ENCODE results near the gene SLC17A4. TPM values are rescaled to one million over a fixed set of nuclear protein-coding genes. Genes with fewer than 3 reads are reported as not detected.

The SLC17A4 gene
- total and polyA plus RNA-seq, 8 donors = 0.58 to 12.7 (median 1.5) TPM; not detected in 5

DNA sequence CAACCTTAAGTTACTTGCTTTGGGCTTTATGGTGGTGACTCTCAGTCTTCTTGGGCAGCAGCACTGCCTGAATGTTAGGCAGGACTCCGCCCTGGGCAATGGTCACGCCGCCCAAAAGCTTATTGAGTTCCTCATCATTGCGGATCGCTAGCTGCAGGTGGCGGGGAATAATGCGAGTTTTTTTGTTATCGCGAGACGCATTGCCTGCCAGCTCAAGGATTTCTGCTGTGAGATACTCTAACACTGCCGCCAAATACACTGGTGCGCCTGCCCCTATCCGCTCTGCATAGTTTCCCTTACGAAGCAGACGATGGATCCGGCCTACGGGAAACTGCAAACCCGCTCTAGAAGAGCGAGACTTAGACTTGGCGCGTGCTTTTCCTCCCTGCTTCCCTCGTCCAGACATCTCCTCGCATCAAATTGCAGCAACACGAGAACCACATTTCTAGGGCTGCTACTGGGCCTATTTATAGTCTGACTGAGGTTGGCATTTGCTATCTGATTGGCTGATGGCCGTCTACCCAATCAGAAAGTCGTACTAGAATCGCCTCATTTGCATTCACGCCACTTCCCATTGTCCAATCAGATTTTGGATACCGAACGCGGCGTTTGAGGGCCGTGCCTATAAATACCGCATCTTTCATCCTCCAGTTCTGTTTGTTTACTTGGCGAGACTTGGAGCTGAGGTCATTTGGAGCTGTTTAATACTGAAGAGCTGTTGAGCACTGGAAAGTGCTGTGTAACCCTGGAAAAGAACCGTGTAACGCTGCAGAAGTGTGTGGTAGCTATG, 28.2 kb upstream of the SLC17A4 start:
- Histone ChIP-seq H3K4me3 (no peak overlapping the region), H3K36me3 (no peaks in the 10 kb centered on the region), H3K27ac (no peak overlapping the region), H3K27me3 (peaks cover 0 to 17% (median 0%) of the 10 kb centered on the region in 3 donors), H3K4me1 (no peaks in the 10 kb centered on the region), H3K9me3 (no peaks in the 10 kb centered on the region)
- TF ChIP-seq EP300 (IDR thresholded peaks at IDR 0.05) (no peak), POLR2AphosphoS5 (IDR thresholded peaks at IDR 0.05) (no peak), POLR2A (IDR thresholded peaks at IDR 0.05) (no peak)
- TF ChIP-seq, protein P1, sequence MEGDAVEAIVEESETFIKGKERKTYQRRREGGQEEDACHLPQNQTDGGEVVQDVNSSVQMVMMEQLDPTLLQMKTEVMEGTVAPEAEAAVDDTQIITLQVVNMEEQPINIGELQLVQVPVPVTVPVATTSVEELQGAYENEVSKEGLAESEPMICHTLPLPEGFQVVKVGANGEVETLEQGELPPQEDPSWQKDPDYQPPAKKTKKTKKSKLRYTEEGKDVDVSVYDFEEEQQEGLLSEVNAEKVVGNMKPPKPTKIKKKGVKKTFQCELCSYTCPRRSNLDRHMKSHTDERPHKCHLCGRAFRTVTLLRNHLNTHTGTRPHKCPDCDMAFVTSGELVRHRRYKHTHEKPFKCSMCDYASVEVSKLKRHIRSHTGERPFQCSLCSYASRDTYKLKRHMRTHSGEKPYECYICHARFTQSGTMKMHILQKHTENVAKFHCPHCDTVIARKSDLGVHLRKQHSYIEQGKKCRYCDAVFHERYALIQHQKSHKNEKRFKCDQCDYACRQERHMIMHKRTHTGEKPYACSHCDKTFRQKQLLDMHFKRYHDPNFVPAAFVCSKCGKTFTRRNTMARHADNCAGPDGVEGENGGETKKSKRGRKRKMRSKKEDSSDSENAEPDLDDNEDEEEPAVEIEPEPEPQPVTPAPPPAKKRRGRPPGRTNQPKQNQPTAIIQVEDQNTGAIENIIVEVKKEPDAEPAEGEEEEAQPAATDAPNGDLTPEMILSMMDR (IDR thresholded peaks at IDR 0.05) = no peak
- 93 to 96% (median 94%) methylated on average over 37 of the region's 37 CpGs for WGBS, 5 donors
- no peak for DNase-seq
- intact Hi-C loops (cut with DNase I; ENCODE audit: low total_unique reads) = no loop called here

GRCh38 chr6:25727028-25727427, 27.5 kb upstream of the SLC17A4 start:
- peaks cover 0 to 6% (median 0%) of the 10 kb centered on the region in 4 donors for H3K9me3 ChIP-seq
- no peak overlapping the region for H3K27ac ChIP-seq
- no peaks in the 10 kb centered on the region for H3K36me3 ChIP-seq
- 76 to 83% (median 81%) methylated on average over 14 of the region's 14 CpGs for WGBS, 5 donors
- peaks cover 0 to 21% (median 0%) of the 10 kb centered on the region in 3 donors for H3K27me3 ChIP-seq
- no peak for DNase-seq
- intact Hi-C loops (cut with DNase I; ENCODE audit: low total_unique reads) = no loop called here
- TF ChIP-seq EP300 (IDR thresholded peaks at IDR 0.05) (no peak), POLR2AphosphoS5 (IDR thresholded peaks at IDR 0.05) (no peak), POLR2A (IDR thresholded peaks at IDR 0.05) (no peak)
- TF ChIP-seq, protein P1 (IDR thresholded peaks at IDR 0.05) = no peak
- H3K4me1 ChIP-seq = no peaks in the 10 kb centered on the region
- no peak overlapping the region for H3K4me3 ChIP-seq

- DNase-seq = no peak
- Histone ChIP-seq H3K9me3 (peaks cover 0 to 12% (median 0%) of the 10 kb centered on the region in 4 donors), H3K4me3 (no peak overlapping the region), H3K4me1 (no peaks in the 10 kb centered on the region), H3K27me3 (peaks cover 0 to 24% (median 0%) of the 10 kb centered on the region in 3 donors), H3K27ac (no peak overlapping the region), H3K36me3 (no peaks in the 10 kb centered on the region)
- intact Hi-C loops (cut with DNase I; ENCODE audit: low total_unique reads) = no loop called here
- TF ChIP-seq POLR2A (IDR thresholded peaks at IDR 0.05) (no peak), POLR2AphosphoS5 (IDR thresholded peaks at IDR 0.05) (no peak), EP300 (IDR thresholded peaks at IDR 0.05) (no peak)
- TF ChIP-seq, protein P1 (IDR thresholded peaks at IDR 0.05) = no peak
- 91 to 96% (median 94%) methylated on average over 3 of the region's 3 CpGs for WGBS, 5 donors
Observed at GRCh38 chr6:25730907-25731306, 23.6 kb upstream of the SLC17A4 start.

DNA sequence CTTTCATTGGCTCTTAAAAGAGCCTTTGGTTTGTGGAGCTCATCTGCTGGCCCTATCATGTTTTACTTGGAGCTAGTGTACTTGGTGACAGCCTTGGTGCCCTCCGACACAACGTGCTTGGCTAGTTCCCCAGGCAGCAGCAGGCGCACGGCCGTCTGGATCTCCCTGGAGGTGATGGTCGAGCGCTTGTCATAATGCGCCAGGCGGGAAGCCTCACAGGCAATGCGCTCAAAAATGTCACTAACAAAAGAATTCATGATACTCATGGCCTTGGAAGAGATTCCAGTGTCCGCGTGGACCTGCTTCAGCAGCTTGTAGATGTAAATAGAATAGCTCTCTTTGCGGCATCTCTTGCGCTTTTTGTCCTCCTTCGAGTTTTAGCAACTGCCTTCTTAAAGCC, 22.8 kb upstream of the SLC17A4 start:
- Histone ChIP-seq H3K4me3 (no peak overlapping the region), H3K4me1 (no peaks in the 10 kb centered on the region), H3K27me3 (peaks cover 0 to 24% (median 0%) of the 10 kb centered on the region in 3 donors), H3K36me3 (no peaks in the 10 kb centered on the region), H3K9me3 (peaks cover 0 to 13% (median 2%) of the 10 kb centered on the region in 4 donors), H3K27ac (no peak overlapping the region)
- 90 to 96% (median 95%) methylated on average over 15 of the region's 15 CpGs for WGBS, 5 donors
- no peak for TF ChIP-seq POLR2AphosphoS5 (IDR thresholded peaks at IDR 0.05)
- no peak for TF ChIP-seq POLR2A (IDR thresholded peaks at IDR 0.05)
- no peak for TF ChIP-seq EP300 (IDR thresholded peaks at IDR 0.05)
- TF ChIP-seq, protein P1 (IDR thresholded peaks at IDR 0.05) = no peak
- no peak for DNase-seq
- intact Hi-C loops (cut with DNase I; ENCODE audit: low total_unique reads) = no loop called here

Data from stomach (tissue), 9 donors.